ENCODE measurements around the gene WHRN.

DNA sequence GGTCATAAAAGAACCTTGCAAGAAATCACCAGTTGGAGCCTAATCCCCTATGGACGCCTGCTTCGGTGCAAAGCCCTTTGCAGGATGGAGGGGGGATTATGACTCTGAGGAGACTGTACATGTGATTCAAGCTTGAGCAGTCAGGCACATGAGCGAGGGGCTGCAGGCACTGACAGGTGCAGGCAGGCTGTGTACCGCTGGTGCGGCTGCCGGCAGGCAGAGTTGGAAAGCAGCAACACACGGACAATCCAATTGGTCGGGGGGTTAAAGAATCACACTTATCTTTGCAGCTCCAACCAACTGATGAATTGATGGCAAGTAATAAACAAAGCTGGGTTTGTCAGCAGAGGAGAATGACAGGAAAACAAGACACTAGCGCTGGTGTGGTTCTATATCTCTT, 5.7 kb downstream of the WHRN start:
- TF ChIP-seq POLR2AphosphoS5 (IDR thresholded peaks at IDR 0.05; ENCODE audit: low read depth, low read length) = no peak
- no peak for TF ChIP-seq POLR2A (IDR thresholded peaks at IDR 0.05; ENCODE audit: low read depth, low read length)
- TF ChIP-seq TAF1 (IDR thresholded peaks at IDR 0.05; ENCODE audit: borderline replicate concordance, low read depth, low read length) = no peak

All from GM12892 (cell line).